K562 (cell line): ENCODE results near the gene KLK15. TPM values are rescaled to one million over a fixed set of nuclear protein-coding genes. Genes with fewer than 3 reads are reported as not detected.
A peak's percentile ranks its signal among the peaks of the same experiment; 100 is the strongest.

ENCODE experiments used
- CREB3 ChIP-seq: fragments of 450-650 bp; conservative IDR thresholded peaks from 2 replicates; pipeline ENCODE4 v1.6.1; 2016; ENCODE audit warnings: missing genetic modification characterization, low read depth, mild to moderate bottlenecking, missing compliant biosample characterization, moderate library complexity
- GABPB1 ChIP-seq: sonication (generic); formaldehyde crosslinking; IDR thresholded peaks from 2 replicates; pipeline ENCODE4 v1.8.0; 2022; ENCODE audit warnings: mild to moderate bottlenecking, missing genetic modification reagents
- HDAC8 ChIP-seq: fragments of 450-650 bp; IDR thresholded peaks from 2 replicates; pipeline ENCODE4 v1.6.1; 2016; ENCODE audit warnings: mild to moderate bottlenecking, missing genetic modification characterization, moderate library complexity, missing compliant biosample characterization
- HINFP ChIP-seq: fragments of 450-650 bp; conservative IDR thresholded peaks from 2 replicates; pipeline ENCODE4 v1.6.1; 2016; ENCODE audit warnings: missing genetic modification characterization, low read depth, mild to moderate bottlenecking, control low read depth, missing compliant biosample characterization
- HMBOX1 ChIP-seq: sonication (generic); IDR thresholded peaks from 2 replicates; pipeline ENCODE4 v1.6.1; 2016
- HMG20A ChIP-seq: fragments of 450-650 bp; formaldehyde crosslinking; conservative IDR thresholded peaks from 2 replicates; pipeline ENCODE4 v1.4.0; 2020; ENCODE audit warnings: mild to moderate bottlenecking, mixed read lengths
- KAT2B ChIP-seq: IDR thresholded peaks from one replicate; pipeline ENCODE4 v1.6.1; 2012; ENCODE audit warnings: low read depth, mild to moderate bottlenecking, control low read depth, inconsistent platforms, low read length, moderate library complexity
- MED1 ChIP-seq: sonication (generic); formaldehyde crosslinking; IDR thresholded peaks from 2 replicates; pipeline ENCODE4 v1.8.1; 2023; ENCODE audit warnings: missing genetic modification reagents, borderline replicate concordance
- MYC ChIP-seq, 2 experiments: fragments of 250-450 bp in 1 of 2; sonication (Bioruptor Pico) in 1 of 2; IDR thresholded peaks; 2 replicates each; pipeline versions ENCODE4 v1.5.1 to v1.6.1; 2012 to 2021; ENCODE audit warnings: low read depth in 2 of 2, borderline replicate concordance in 1 of 2, improper control_type of control experiment in 1 of 2, low read length in 1 of 2, mild to moderate bottlenecking in 1 of 2, moderate library complexity in 1 of 2
- NCOR1 ChIP-seq: fragments of 450-650 bp; IDR thresholded peaks from 2 replicates; pipeline ENCODE4 v1.6.1; 2016; ENCODE audit warnings: mild to moderate bottlenecking, moderate library complexity
- NFATC3 ChIP-seq: fragments of 450-650 bp; IDR thresholded peaks from 2 replicates; pipeline ENCODE4 v1.6.1; 2017; ENCODE audit warnings: mild to moderate bottlenecking
- NR2C2 ChIP-seq, 2 experiments: fragments of 200-800 bp in 1 of 2; sonication (Bioruptor generic) in 1 of 2; sonication (generic) in 1 of 2; formaldehyde crosslinking in 1 of 2; IDR thresholded peaks; 2 replicates each; pipeline versions ENCODE4 v1.6.1 to v1.8.0; 2016 to 2022; ENCODE audit warnings: mild to moderate bottlenecking in 1 of 2, missing compliant biosample characterization in 1 of 2, missing genetic modification characterization in 1 of 2, missing genetic modification reagents in 1 of 2
- PML ChIP-seq: IDR thresholded peaks from 2 replicates; pipeline ENCODE4 v1.6.1; 2012; ENCODE audit warnings: low read length, inconsistent platforms
- POLR3A ChIP-seq: IDR thresholded peaks from 2 replicates; pipeline ENCODE4 v1.6.1; 2011; ENCODE audit warnings: borderline replicate concordance, mild to moderate bottlenecking, moderate library complexity; ENCODE audit not compliant: insufficient read length, insufficient read depth; ENCODE audit errors: extremely low read depth
- POLR3G ChIP-seq: IDR thresholded peaks from 2 replicates; pipeline ENCODE4 v1.6.1; 2011; ENCODE audit not compliant: insufficient read length, insufficient replicate concordance; ENCODE audit errors: extremely low read depth
- RBM34 ChIP-seq: fragments of 200-400 bp; formaldehyde crosslinking; IDR thresholded peaks from 2 replicates; pipeline ENCODE4 v1.6.1; 2018; ENCODE audit warnings: low read length, borderline replicate concordance; ENCODE audit not compliant: insufficient read depth
- RBM39 ChIP-seq: fragments of 200-400 bp; formaldehyde crosslinking; optimal IDR thresholded peaks from 2 replicates; pipeline ENCODE3; 2018; ENCODE audit warnings: low read depth, low read length
- RFX5 ChIP-seq: IDR thresholded peaks from 2 replicates; pipeline ENCODE4 v1.6.1; 2011; ENCODE audit warnings: low read depth, mild to moderate bottlenecking, improper control_type of control experiment, low read length
- SMARCA4 ChIP-seq: fragments of 450-650 bp; IDR thresholded peaks from 2 replicates; pipeline ENCODE4 v1.6.1; 2016
- SRSF3 ChIP-seq: fragments of 200-400 bp; formaldehyde crosslinking; IDR thresholded peaks from 2 replicates; pipeline ENCODE4 v1.6.1; 2016; ENCODE audit warnings: mild to moderate bottlenecking, low read length, moderate library complexity; ENCODE audit not compliant: insufficient read depth
- TARDBP ChIP-seq: fragments of 450-650 bp; IDR thresholded peaks from 2 replicates; pipeline ENCODE4 v1.6.1; 2016
- XRCC5 ChIP-seq: fragments of 200-400 bp; formaldehyde crosslinking; IDR thresholded peaks from 2 replicates; pipeline ENCODE4 v1.6.1; 2017; ENCODE audit warnings: low read depth, mild to moderate bottlenecking, low read length
- ZNF121 ChIP-seq: sonication (generic); formaldehyde crosslinking; conservative IDR thresholded peaks from 2 replicates; pipeline ENCODE4 v1.8.0; 2022; ENCODE audit warnings: missing genetic modification reagents
- ZNF133 ChIP-seq: fragments of 250-450 bp; sonication (Bioruptor Pico); IDR thresholded peaks from 2 replicates; pipeline ENCODE4 v1.4.0; 2020; ENCODE audit warnings: mild to moderate bottlenecking
- ZNF146 ChIP-seq: IDR thresholded peaks from one replicate; pipeline ENCODE4 v1.6.1; 2018; ENCODE audit warnings: missing compliant biosample characterization; ENCODE audit not compliant: unreplicated experiment
- ZNF77 ChIP-seq: fragments of 250-450 bp; sonication (Bioruptor Pico); IDR thresholded peaks from 2 replicates; pipeline ENCODE4 v1.5.0; 2020
- ZZZ3 ChIP-seq: fragments of 450-650 bp; IDR thresholded peaks from 2 replicates; pipeline ENCODE4 v1.6.1; 2016; ENCODE audit warnings: antibody characterized with exemption, mild to moderate bottlenecking, moderate library complexity
- polyA plus RNA-seq, 8 experiments: library from polyadenylated mRNA; depleted of rRNA in 4 of 8; stranded (reverse) in 5 of 8; unstranded in 3 of 8; fragments of >200 nt; fragmentation: Nextera tagmentation in 2 of 8; fragmentation: Illumina TruSeq in 1 of 8; extraction: Ambion mirVana in 2 of 8; extraction: Trizol in 1 of 8; gene quantifications; 2 replicates each; pipeline versions ENCODE4 v1.2.1 to v1.2.3, GENCODE V29; 2011 to 2014; ENCODE audit warnings: inconsistent platforms in 1 of 8, missing spikeins in 1 of 8
- total RNA-seq, 7 experiments: library from RNA; depleted of rRNA in 6 of 7; stranded (reverse); fragments of >200 nt in 6 of 7; fragmentation: Illumina TruSeq in 2 of 7; extraction: Trizol in 2 of 7; gene quantifications; 2 replicates each; pipeline versions ENCODE4 v1.2.1 to v1.2.3, GENCODE V29; 2011 to 2021; ENCODE audit warnings: low replicate concordance in 1 of 7

The KLK15 gene
- total and polyA plus RNA-seq, 9 of the 15 experiments (the other 6 are each of a cell fraction or from before 2014, with no cell fraction given), result not detected

- TF ChIP-seq HDAC8 (tag), result 0 out of 2 replicates have a peak, but pooled peaks have one; percentile 23
- TF ChIP-seq HINFP (tag), result no peak
- TF ChIP-seq GABPB1, result peak; percentile 86
- no peak for TF ChIP-seq ZNF146 (CRISPR knock-in tag)
- TF ChIP-seq HMBOX1, result no peak
- TF ChIP-seq ZNF77 (CRISPR knock-in tag), result no peak
- no peak for TF ChIP-seq HMG20A (CRISPR knock-in tag)
- no peak for TF ChIP-seq NFATC3
- TF ChIP-seq NR2C2 (CRISPR knock-in tag; IDR thresholded peaks at IDR 0.05), result peak; percentile 75; the same call in 1 of the 2 replicates
- no peak; the same call in 1 of the 2 replicates for TF ChIP-seq NR2C2 (tag; IDR thresholded peaks at IDR 0.05)
- TF ChIP-seq RBM39, result peak; percentile 29
- TF ChIP-seq ZZZ3, result peak; percentile 64; the same call in 1 of the 2 replicates
- peak; percentile 71; the same call in 1 of the 2 replicates for TF ChIP-seq TARDBP
- no peak for TF ChIP-seq RBM34
- peak; percentile 90 for TF ChIP-seq XRCC5
- peak; percentile 93 for TF ChIP-seq MYC (IDR thresholded peaks at IDR 0.05; ENCODE audit: low read depth, low read length)
- no peak for TF ChIP-seq MYC (CRISPR knock-in tag; IDR thresholded peaks at IDR 0.05; ENCODE audit: borderline replicate concordance, low read depth)
- no peak for TF ChIP-seq SRSF3
- TF ChIP-seq PML, result no peak
- no peak for TF ChIP-seq CREB3 (tag)
- no peak for TF ChIP-seq POLR3G
- no peak for TF ChIP-seq KAT2B
- no peak for TF ChIP-seq SMARCA4
- no peak for TF ChIP-seq ZNF121 (CRISPR knock-in tag)
- no peak for TF ChIP-seq ZNF133
- TF ChIP-seq NCOR1, result no peak
- no peak for TF ChIP-seq RFX5
- no peak for TF ChIP-seq POLR3A
- TF ChIP-seq MED1 (CRISPR knock-in tag), result no peak
Observed at GRCh38 chr19:50870417-50871089, 37.2 kb upstream of the KLK15 start (continued).
